SK-N-MC (cell line): Measurements from ENCODE around the gene P3H1.
"Not testable (repeated sequence)": the region's sequence is repeated elsewhere in the genome, so short reads cannot be mapped to it uniquely, and the experiment has no call there.

ENCODE experiments used
- DNase-seq: peaks from one replicate; pipeline ENCODE4 v3.0.0-alpha.2; 2011; ENCODE audit warnings: low read depth, low spot score
- H3K27ac ChIP-seq: fragments of 200-600 bp; sonication (generic); 2 replicates; pipeline ENCODE4 v1.5.1; 2016; ENCODE audit warnings: mixed run types
- H3K36me3 ChIP-seq: fragments of 200-600 bp; sonication (generic); 2 replicates; pipeline ENCODE4 v1.6.1; 2017; ENCODE audit warnings: antibody characterized with exemption, low read length, mixed read lengths; ENCODE audit not compliant: insufficient read depth
- H3K4me3 ChIP-seq: fragments of 200-600 bp; sonication (generic); 2 replicates; pipeline ENCODE4 v1.5.1; 2016
- H3K9ac ChIP-seq: fragments of 200-600 bp; sonication (generic); 2 replicates; pipeline ENCODE4 v1.8.0; 2017; ENCODE audit warnings: mixed run types, mixed read lengths; ENCODE audit not compliant: insufficient read length
- H3K9me3 ChIP-seq: fragments of 200-600 bp; sonication (generic); 2 replicates; pipeline ENCODE4 v1.6.1; 2017; ENCODE audit warnings: low read depth, mild to moderate bottlenecking, antibody characterized with exemption, low read length, moderate library complexity, mixed read lengths
- EZH2 ChIP-seq: fragments of 200-600 bp; sonication (generic); IDR thresholded peaks from one replicate; pipeline ENCODE4 v1.6.1; 2017; ENCODE audit warnings: antibody characterized with exemption
- FOXP2 ChIP-seq: optimal IDR thresholded peaks from 2 replicates; pipeline ENCODE3; 2011; ENCODE audit warnings: mild to moderate bottlenecking, moderate library complexity; ENCODE audit not compliant: insufficient read depth; ENCODE audit errors: extremely low read length, control extremely low read depth
- POLR2AphosphoS5 ChIP-seq: IDR thresholded peaks from 2 replicates; pipeline ENCODE4 v1.6.1; 2012; ENCODE audit warnings: mild to moderate bottlenecking, low read depth, low read length, borderline replicate concordance

P3H1 gene

GRCh38 chr1:42713293-42713692, 53.5 kb downstream of the P3H1 start:
- no peak for TF ChIP-seq FOXP2
- no peak for TF ChIP-seq POLR2AphosphoS5
- TF ChIP-seq EZH2, result no peak
- H3K36me3 ChIP-seq, result peaks cover 71% of the 10 kb centered on the region
- H3K9ac ChIP-seq, result no peak overlapping the region

DNA sequence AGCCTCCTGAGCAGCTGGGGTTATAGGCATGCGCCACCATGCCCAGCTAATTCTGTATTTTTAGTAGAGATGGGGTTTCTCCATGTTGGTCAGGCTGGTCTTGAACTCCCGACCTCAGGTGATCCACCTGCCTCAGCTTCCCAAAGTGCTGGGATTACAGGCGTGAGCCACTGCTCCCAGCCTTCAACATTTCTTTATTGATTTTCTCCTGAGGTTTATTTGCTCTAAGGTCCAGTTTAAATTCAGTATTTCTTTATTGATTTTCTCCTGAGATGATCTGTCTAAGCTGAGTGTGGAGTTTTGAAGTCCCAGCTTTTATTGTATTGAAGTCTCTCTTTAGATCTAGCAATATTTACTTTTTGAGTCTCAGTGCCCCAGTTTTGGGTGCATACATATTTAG, 54.0 kb downstream of the P3H1 start:
- not testable (repeated sequence) for H3K9me3 ChIP-seq, H3K4me3 ChIP-seq, H3K27ac ChIP-seq, H3K9ac ChIP-seq, DNase-seq
- H3K36me3 ChIP-seq, result peaks cover 76% of the 10 kb centered on the region

More at GRCh38 chr1:42713293-42713692, 53.5 kb downstream of the P3H1 start:
- Histone ChIP-seq H3K4me3 (no peak overlapping the region), H3K9me3 (no peaks in the 10 kb centered on the region; the same call in 1 of the 2 replicates), H3K27ac (no peak overlapping the region)
- DNase-seq, result no peak

DNA sequence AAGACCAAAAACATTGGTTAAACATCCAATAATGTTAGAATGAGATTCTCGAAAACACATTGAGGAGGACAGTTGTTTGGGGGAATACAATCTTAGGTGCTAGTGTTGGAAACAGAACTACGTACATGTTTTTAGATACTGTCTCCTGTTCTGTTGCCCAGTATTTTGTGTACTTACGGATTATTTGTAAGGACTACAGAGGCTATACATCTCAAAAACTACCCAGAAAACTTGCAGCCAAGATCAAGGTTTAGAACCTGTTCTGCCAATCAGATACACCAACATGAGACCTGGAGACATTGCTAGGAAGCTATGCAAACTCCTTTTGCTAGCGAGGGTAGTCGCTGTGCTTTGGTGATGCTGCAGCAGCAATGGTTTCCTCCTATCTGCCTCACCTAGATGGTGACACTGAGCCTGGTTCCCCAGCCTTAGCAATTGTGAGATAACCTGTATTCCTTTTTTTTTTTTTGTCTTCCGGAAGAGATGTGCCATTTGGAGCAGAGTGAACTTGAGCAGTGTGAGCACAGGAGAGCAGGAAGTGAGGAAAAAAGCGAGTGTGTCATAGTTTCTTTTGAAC, 62.9 kb downstream of the P3H1 start:
- no peak overlapping the region for H3K27ac ChIP-seq
- no peak for DNase-seq
- TF ChIP-seq POLR2AphosphoS5 (peak; percentile 29; the same call in 1 of the 2 replicates), FOXP2 (no peak)
- no peaks in the 10 kb centered on the region for H3K9me3 ChIP-seq
- peaks cover 98% of the 10 kb centered on the region for H3K36me3 ChIP-seq
- H3K4me3 ChIP-seq, result no peak overlapping the region
- no peak overlapping the region for H3K9ac ChIP-seq

DNA sequence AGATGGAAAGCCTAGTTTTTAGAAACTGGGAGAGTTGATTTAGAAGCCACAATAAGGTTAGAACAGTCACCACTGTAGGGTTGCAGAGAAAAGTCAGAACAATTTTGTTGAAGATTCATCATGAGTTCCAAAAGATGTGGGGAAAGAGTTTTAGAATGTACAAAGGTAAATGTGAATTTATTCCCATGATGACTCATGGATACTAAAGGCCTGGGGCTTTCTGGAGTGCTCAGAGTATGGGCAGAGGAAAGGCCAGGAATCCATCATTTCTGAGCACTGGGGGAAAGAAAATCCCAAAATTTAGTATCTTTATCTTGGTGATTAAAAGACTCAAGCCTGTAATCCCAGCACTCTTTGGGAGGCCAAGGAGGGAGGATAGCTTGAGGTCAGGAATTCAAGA, 66.8 kb downstream of the P3H1 start:
- no peak for DNase-seq
- Histone ChIP-seq H3K36me3 (peaks cover 99% of the 10 kb centered on the region), H3K9me3 (no peaks in the 10 kb centered on the region), H3K27ac (0 out of 2 replicates have a peak overlapping the region, but pooled peaks have one; percentile 2), H3K9ac (no peak overlapping the region), H3K4me3 (no peak overlapping the region)
- TF ChIP-seq FOXP2, result no peak
- TF ChIP-seq EZH2, result no peak
- TF ChIP-seq POLR2AphosphoS5, result no peak

GRCh38 chr1:42698081-42698813, 68.6 kb downstream of the P3H1 start:
- Histone ChIP-seq H3K36me3 (peaks cover 99% of the 10 kb centered on the region), H3K4me3 (no peak overlapping the region), H3K27ac (no peak overlapping the region), H3K9me3 (no peaks in the 10 kb centered on the region), H3K9ac (no peak overlapping the region)
- no peak for DNase-seq
- TF ChIP-seq FOXP2 (no peak), EZH2 (no peak), POLR2AphosphoS5 (no peak)
